ENCODE measurements around the gene TSPAN9. TPM values are rescaled to one million over a fixed set of nuclear protein-coding genes. Genes with fewer than 3 reads are reported as not detected.

TSPAN9 gene
- polyA plus RNA-seq, 3 donors: 0.15 to 0.34 (median 0.25) TPM

DNA sequence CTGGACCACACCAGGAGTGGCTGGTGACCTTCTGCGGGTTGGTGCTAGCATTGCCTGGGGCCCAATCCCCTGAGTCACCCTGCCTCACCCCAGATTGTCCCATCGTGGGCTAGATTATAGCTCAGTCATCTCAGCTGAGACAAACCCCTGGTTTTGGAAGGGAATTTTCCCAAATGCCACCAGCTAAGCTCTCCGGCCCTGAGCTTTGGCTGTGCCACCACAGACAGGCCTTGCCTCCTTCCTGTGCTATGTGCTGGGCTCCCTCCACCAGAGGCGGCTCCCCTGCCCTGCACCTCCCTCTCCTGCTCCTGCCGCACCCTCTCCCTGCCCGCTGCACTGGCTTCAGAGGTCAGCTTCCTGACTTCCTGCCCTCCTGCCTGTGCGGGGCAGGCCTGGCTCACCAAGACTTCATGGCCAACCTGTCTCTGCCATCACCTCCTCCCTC, 196.3 kb downstream of the TSPAN9 start:
- no peak overlapping the region for H3K27ac ChIP-seq (ENCODE audit: low read depth in 1 of 2, low read length in 2 of 2)
- DNase-seq: no peak
- no peaks in the 10 kb centered on the region for H3K4me1 ChIP-seq (ENCODE audit: control insufficient read depth in 1 of 2, insufficient read depth in 2 of 2, low read length in 2 of 2)
- H3K79me2 ChIP-seq (ENCODE audit: insufficient read depth, low read length): no peaks in the 10 kb centered on the region
- H3K9me3 ChIP-seq (replicated peaks in 1 of 2; ENCODE audit: control insufficient read depth in 1 of 2, insufficient read depth in 1 of 2, low read length in 2 of 2): no peaks in the 10 kb centered on the region
- H3K4me1 Mint-ChIP-seq: peaks cover 2% of the 10 kb centered on the region
- intact Hi-C loops (cut with micrococcal nuclease): loop anchor here in 1 of 2 donors (2.0 kb wide), 1 partner anchor 139 kb away; no protein-coding TSS in a partner anchor
- no peak overlapping the region for H3K4me3 Mint-ChIP-seq
- H3K4me3 ChIP-seq (replicated peaks in 1 of 3; ENCODE audit: low read depth in 2 of 3, low read length in 3 of 3): no peak overlapping the region
- H3K27me3 Mint-ChIP-seq (ENCODE audit: low read depth in 3 of 3): peaks cover 16 to 44% (median 41%) of the 10 kb centered on the region in 3 donors
- TF ChIP-seq, protein P1, sequence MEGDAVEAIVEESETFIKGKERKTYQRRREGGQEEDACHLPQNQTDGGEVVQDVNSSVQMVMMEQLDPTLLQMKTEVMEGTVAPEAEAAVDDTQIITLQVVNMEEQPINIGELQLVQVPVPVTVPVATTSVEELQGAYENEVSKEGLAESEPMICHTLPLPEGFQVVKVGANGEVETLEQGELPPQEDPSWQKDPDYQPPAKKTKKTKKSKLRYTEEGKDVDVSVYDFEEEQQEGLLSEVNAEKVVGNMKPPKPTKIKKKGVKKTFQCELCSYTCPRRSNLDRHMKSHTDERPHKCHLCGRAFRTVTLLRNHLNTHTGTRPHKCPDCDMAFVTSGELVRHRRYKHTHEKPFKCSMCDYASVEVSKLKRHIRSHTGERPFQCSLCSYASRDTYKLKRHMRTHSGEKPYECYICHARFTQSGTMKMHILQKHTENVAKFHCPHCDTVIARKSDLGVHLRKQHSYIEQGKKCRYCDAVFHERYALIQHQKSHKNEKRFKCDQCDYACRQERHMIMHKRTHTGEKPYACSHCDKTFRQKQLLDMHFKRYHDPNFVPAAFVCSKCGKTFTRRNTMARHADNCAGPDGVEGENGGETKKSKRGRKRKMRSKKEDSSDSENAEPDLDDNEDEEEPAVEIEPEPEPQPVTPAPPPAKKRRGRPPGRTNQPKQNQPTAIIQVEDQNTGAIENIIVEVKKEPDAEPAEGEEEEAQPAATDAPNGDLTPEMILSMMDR (IDR thresholded peaks at IDR 0.05): no peak
- no peaks in the 10 kb centered on the region for H4K20me1 ChIP-seq (ENCODE audit: insufficient read depth, low read length)
- H3K9me3 Mint-ChIP-seq: peaks cover 0 to 3% (median 0%) of the 10 kb centered on the region in 7 donors
- peaks cover 0 to 9% of the 10 kb centered on the region in 2 donors for H3K27me3 ChIP-seq (ENCODE audit: control insufficient read depth in 2 of 2, insufficient read depth in 2 of 2, low read length in 2 of 2)
- no peak overlapping the region for H2AFZ ChIP-seq (ENCODE audit: insufficient read depth, low read depth, low read length, poor library complexity, severe bottlenecking)
- no peak overlapping the region for H3K4me2 ChIP-seq (replicated peaks; ENCODE audit: extremely low read depth, low read length, poor library complexity, severe bottlenecking)
- H3K36me3 ChIP-seq (replicated peaks in 1 of 2; ENCODE audit: control insufficient read depth in 1 of 2, insufficient read depth in 2 of 2, low read length in 2 of 2): no peaks in the 10 kb centered on the region
- no peaks in the 10 kb centered on the region for H3K36me3 Mint-ChIP-seq
- H3K27ac Mint-ChIP-seq: no peak overlapping the region
- 82% methylated on average over 7 of the region's 7 CpGs for WGBS (ENCODE audit: insufficient coverage)
- H3K9ac ChIP-seq (ENCODE audit: insufficient read depth, low read length, poor library complexity, severe bottlenecking): no peak overlapping the region

DNA sequence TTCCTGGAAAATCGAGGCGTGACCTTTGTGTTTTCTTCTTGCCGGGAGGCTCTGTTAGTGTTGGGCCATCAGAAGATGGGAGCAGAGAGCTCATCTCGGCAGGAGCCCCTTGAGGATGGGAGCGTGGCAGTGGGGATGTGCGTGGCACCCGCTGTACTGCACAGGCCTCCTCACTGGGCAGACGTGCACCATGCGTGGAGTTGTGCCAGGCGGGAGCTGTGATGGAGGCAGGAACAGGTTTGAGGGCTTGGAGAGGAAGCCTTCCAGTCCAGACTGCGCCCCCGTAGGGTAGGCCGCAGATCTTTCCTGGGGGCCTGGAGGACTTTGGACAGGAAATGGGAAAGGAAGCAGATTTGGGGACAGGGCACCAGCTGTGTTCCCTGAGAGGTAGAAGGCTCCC, 197.5 kb downstream of the TSPAN9 start:
- no peak overlapping the region for H3K4me3 ChIP-seq (replicated peaks in 1 of 3; ENCODE audit: low read depth in 2 of 3, low read length in 3 of 3)
- H3K36me3 Mint-ChIP-seq: no peaks in the 10 kb centered on the region
- TF ChIP-seq, protein P1 (IDR thresholded peaks at IDR 0.05): no peak
- H3K4me2 ChIP-seq (replicated peaks; ENCODE audit: extremely low read depth, low read length, poor library complexity, severe bottlenecking): no peak overlapping the region
- H3K9me3 ChIP-seq (replicated peaks in 1 of 2; ENCODE audit: control insufficient read depth in 1 of 2, insufficient read depth in 1 of 2, low read length in 2 of 2): no peaks in the 10 kb centered on the region
- H3K9ac ChIP-seq (ENCODE audit: insufficient read depth, low read length, poor library complexity, severe bottlenecking): no peak overlapping the region
- H3K4me1 ChIP-seq (ENCODE audit: control insufficient read depth in 1 of 2, insufficient read depth in 2 of 2, low read length in 2 of 2): no peaks in the 10 kb centered on the region
- H3K4me1 Mint-ChIP-seq: peaks cover 2% of the 10 kb centered on the region
- H3K27me3 Mint-ChIP-seq (ENCODE audit: low read depth in 3 of 3): peaks cover 13 to 46% (median 39%) of the 10 kb centered on the region in 3 donors
- no peak overlapping the region for H2AFZ ChIP-seq (ENCODE audit: insufficient read depth, low read depth, low read length, poor library complexity, severe bottlenecking)
- H3K27ac Mint-ChIP-seq: peak overlapping the region in 2 of 7 donors; percentile 41 to 73
- H3K4me3 Mint-ChIP-seq: peak overlapping the region in 1 of 2 donors; percentile 31
- intact Hi-C loops (cut with micrococcal nuclease): loop anchor here (1.0 to 5.0 kb wide), 3 partner anchors 139 to 202 kb away; no protein-coding TSS in a partner anchor
- H3K27ac ChIP-seq (ENCODE audit: low read depth in 1 of 2, low read length in 2 of 2): no peak overlapping the region
- H3K79me2 ChIP-seq (ENCODE audit: insufficient read depth, low read length): no peaks in the 10 kb centered on the region
- peaks cover 0 to 2% (median 0%) of the 10 kb centered on the region in 7 donors for H3K9me3 Mint-ChIP-seq
- H3K27me3 ChIP-seq (ENCODE audit: control insufficient read depth in 2 of 2, insufficient read depth in 2 of 2, low read length in 2 of 2): peaks cover 0 to 9% of the 10 kb centered on the region in 2 donors
- no peak for DNase-seq
- no peaks in the 10 kb centered on the region for H4K20me1 ChIP-seq (ENCODE audit: insufficient read depth, low read length)
- no peaks in the 10 kb centered on the region for H3K36me3 ChIP-seq (replicated peaks in 1 of 2; ENCODE audit: control insufficient read depth in 1 of 2, insufficient read depth in 2 of 2, low read length in 2 of 2)
- 84% methylated on average over 13 of the region's 13 CpGs for WGBS (ENCODE audit: insufficient coverage)
